T-helper 1 cell treated with Interleukin-12 subunit alpha and Interleukin-12 subunit beta and Interleukin-4 antibody, amounts not matched to agents 30 μg/mL and 1 μg/mL, for 36 hours (primary cell): ENCODE measurements around the gene DRGX.

Experiments used
- H3K27ac Mint-ChIP-seq: one replicate; pipeline ENCODE4 v1.8.0; 2021; ENCODE audit warnings: mild to moderate bottlenecking, mixed read lengths
- H3K27me3 Mint-ChIP-seq: one replicate; pipeline ENCODE4 v1.8.0; 2021; ENCODE audit warnings: low read depth, mixed read lengths
- H3K36me3 Mint-ChIP-seq: one replicate; pipeline ENCODE4 v1.8.0; 2021; ENCODE audit warnings: low read depth, mixed read lengths
- H3K4me1 Mint-ChIP-seq: one replicate; pipeline ENCODE4 v1.8.0; 2021; ENCODE audit warnings: low read depth, mixed read lengths
- H3K4me3 Mint-ChIP-seq: one replicate; pipeline ENCODE4 v1.8.0; 2021; ENCODE audit warnings: mild to moderate bottlenecking, moderate library complexity, mixed read lengths
- H3K9me3 Mint-ChIP-seq: one replicate; pipeline ENCODE4 v1.8.0; 2021; ENCODE audit warnings: mixed read lengths

DRGX gene

GRCh38 chr10:49365275-49365674 is 30.6 kb downstream of the DRGX start:
- Mint-ChIP-seq H3K27me3 (no peaks in the 10 kb centered on the region), H3K27ac (no peak overlapping the region), H3K4me3 (no peak overlapping the region), H3K4me1 (no peaks in the 10 kb centered on the region), H3K36me3 (no peaks in the 10 kb centered on the region), H3K9me3 (no peaks in the 10 kb centered on the region)

- Mint-ChIP-seq H3K4me1 (no peaks in the 10 kb centered on the region), H3K27me3 (no peaks in the 10 kb centered on the region), H3K4me3 (no peak overlapping the region), H3K27ac (no peak overlapping the region), H3K36me3 (no peaks in the 10 kb centered on the region), H3K9me3 (no peaks in the 10 kb centered on the region)
Observed at GRCh38 chr10:49364747-49365146, 31.1 kb downstream of the DRGX start.

- Mint-ChIP-seq H3K36me3 (no peaks in the 10 kb centered on the region), H3K27me3 (no peaks in the 10 kb centered on the region), H3K4me3 (no peak overlapping the region), H3K27ac (no peak overlapping the region), H3K4me1 (no peaks in the 10 kb centered on the region), H3K9me3 (no peaks in the 10 kb centered on the region)
Observed at GRCh38 chr10:49364051-49364450, 31.8 kb downstream of the DRGX start.

GRCh38 chr10:49363309-49364031 is 32.4 kb downstream of the DRGX start:
- Mint-ChIP-seq H3K9me3 (no peaks in the 10 kb centered on the region), H3K27me3 (no peaks in the 10 kb centered on the region), H3K4me3 (no peak overlapping the region), H3K27ac (no peak overlapping the region), H3K36me3 (no peaks in the 10 kb centered on the region), H3K4me1 (no peaks in the 10 kb centered on the region)

GRCh38 chr10:49362596-49363260 is 33.2 kb downstream of the DRGX start:
- H3K9me3 Mint-ChIP-seq, result no peaks in the 10 kb centered on the region
- H3K4me1 Mint-ChIP-seq, result no peaks in the 10 kb centered on the region
- H3K27me3 Mint-ChIP-seq, result no peaks in the 10 kb centered on the region
- H3K36me3 Mint-ChIP-seq, result no peaks in the 10 kb centered on the region
- H3K4me3 Mint-ChIP-seq, result no peak overlapping the region
- no peak overlapping the region for H3K27ac Mint-ChIP-seq

- H3K36me3 Mint-ChIP-seq, result no peaks in the 10 kb centered on the region
- no peak overlapping the region for H3K4me3 Mint-ChIP-seq
- no peaks in the 10 kb centered on the region for H3K9me3 Mint-ChIP-seq
- no peaks in the 10 kb centered on the region for H3K27me3 Mint-ChIP-seq
- H3K4me1 Mint-ChIP-seq, result peaks cover 1% of the 10 kb centered on the region
- no peak overlapping the region for H3K27ac Mint-ChIP-seq
Observed at GRCh38 chr10:49361735-49362568, 33.9 kb downstream of the DRGX start.

GRCh38 chr10:49361178-49361554 is 34.7 kb downstream of the DRGX start:
- Mint-ChIP-seq H3K9me3 (no peaks in the 10 kb centered on the region), H3K27ac (no peak overlapping the region), H3K4me3 (no peak overlapping the region), H3K27me3 (no peaks in the 10 kb centered on the region), H3K4me1 (peaks cover 5% of the 10 kb centered on the region), H3K36me3 (no peaks in the 10 kb centered on the region)

GRCh38 chr10:49360271-49361177 is 35.4 kb downstream of the DRGX start:
- Mint-ChIP-seq H3K4me3 (no peak overlapping the region), H3K27ac (no peak overlapping the region), H3K9me3 (no peaks in the 10 kb centered on the region)

GRCh38 chr10:49359349-49360270 is 36.3 kb downstream of the DRGX start:
- Mint-ChIP-seq H3K4me3 (no peak overlapping the region), H3K9me3 (no peaks in the 10 kb centered on the region), H3K36me3 (no peaks in the 10 kb centered on the region), H3K27me3 (peaks cover 7% of the 10 kb centered on the region), H3K27ac (no peak overlapping the region), H3K4me1 (peaks cover 7% of the 10 kb centered on the region)

More at GRCh38 chr10:49360271-49361177, 35.4 kb downstream of the DRGX start:
- peaks cover 6% of the 10 kb centered on the region for H3K27me3 Mint-ChIP-seq
- H3K4me1 Mint-ChIP-seq, result peaks cover 7% of the 10 kb centered on the region
- H3K36me3 Mint-ChIP-seq, result no peaks in the 10 kb centered on the region

GRCh38 chr10:49357910-49358309 is 38.0 kb downstream of the DRGX start:
- H3K27me3 Mint-ChIP-seq, result peaks cover 7% of the 10 kb centered on the region
- no peak overlapping the region for H3K4me3 Mint-ChIP-seq
- no peak overlapping the region for H3K27ac Mint-ChIP-seq
- peaks cover 7% of the 10 kb centered on the region for H3K4me1 Mint-ChIP-seq
- H3K9me3 Mint-ChIP-seq, result no peaks in the 10 kb centered on the region
- no peaks in the 10 kb centered on the region for H3K36me3 Mint-ChIP-seq

- Mint-ChIP-seq H3K4me3 (no peak overlapping the region), H3K27me3 (peaks cover 7% of the 10 kb centered on the region), H3K36me3 (no peaks in the 10 kb centered on the region), H3K27ac (no peak overlapping the region), H3K4me1 (peaks cover 7% of the 10 kb centered on the region), H3K9me3 (no peaks in the 10 kb centered on the region)
Observed at GRCh38 chr10:49356944-49357343, 38.9 kb downstream of the DRGX start.

GRCh38 chr10:49356181-49356580 is 39.7 kb downstream of the DRGX start:
- Mint-ChIP-seq H3K27me3 (peaks cover 7% of the 10 kb centered on the region), H3K9me3 (no peaks in the 10 kb centered on the region), H3K4me1 (peaks cover 7% of the 10 kb centered on the region), H3K36me3 (no peaks in the 10 kb centered on the region), H3K4me3 (no peak overlapping the region), H3K27ac (no peak overlapping the region)

GRCh38 chr10:49355221-49355620 is 40.7 kb downstream of the DRGX start:
- Mint-ChIP-seq H3K27ac (no peak overlapping the region), H3K9me3 (no peaks in the 10 kb centered on the region), H3K27me3 (peaks cover 7% of the 10 kb centered on the region), H3K4me1 (peaks cover 7% of the 10 kb centered on the region), H3K36me3 (no peaks in the 10 kb centered on the region), H3K4me3 (no peak overlapping the region)
